HFFc6 (cell line): Measurements from ENCODE around the gene ARAP3. TPM values are rescaled to one million over a fixed set of nuclear protein-coding genes. Genes with fewer than 3 reads are reported as not detected.
"Not testable (repeated sequence)": the region's sequence is repeated elsewhere in the genome, so short reads cannot be mapped to it uniquely, and the experiment has no call there.

ENCODE experiments used
- DNase-seq: peaks from one replicate; pipeline ENCODE4 v3.0.0-alpha.2; 2018
- H3K27ac Mint-ChIP-seq: 2 replicates; pipeline ENCODE4 v1.8.0; 2020; ENCODE audit warnings: mild to moderate bottlenecking, mixed read lengths
- H3K27me3 Mint-ChIP-seq: 2 replicates; pipeline ENCODE4 v1.8.0; 2021; ENCODE audit warnings: mild to moderate bottlenecking, moderate library complexity, mixed read lengths; ENCODE audit not compliant: insufficient read depth
- H3K36me3 Mint-ChIP-seq: 2 replicates; pipeline ENCODE4 v1.8.0; 2021; ENCODE audit warnings: low read depth, mixed read lengths
- H3K4me1 Mint-ChIP-seq: 2 replicates; pipeline ENCODE4 v1.8.0; 2020; ENCODE audit warnings: low read depth, mixed read lengths
- H3K4me3 Mint-ChIP-seq: 2 replicates; pipeline ENCODE4 v1.8.0; 2020; ENCODE audit warnings: mild to moderate bottlenecking, moderate library complexity, mixed read lengths
- H3K9me3 Mint-ChIP-seq: 2 replicates; pipeline ENCODE4 v1.8.0; 2020; ENCODE audit warnings: mild to moderate bottlenecking, mixed read lengths
- CTCF ChIP-seq: fragments of 200-600 bp; sonication (generic); IDR thresholded peaks from 2 replicates; pipeline ENCODE4 v1.5.0; 2021; ENCODE audit warnings: antibody characterized with exemption, mild to moderate bottlenecking
- long read RNA-seq: library from polyadenylated mRNA; unstranded; transcript quantifications from one replicate; pipeline ENCODE4 v2.0.0, GENCODE V29; 2019
- total RNA-seq, 6 experiments: library from RNA; stranded (reverse); fragmentation: NEBNext Ultra II Directional; extraction: Animal tissue kit (Norgen Biotek cat#: 25700); gene quantifications; 2 replicates in 1 of 6; 3 replicates in 5 of 6; pipeline ENCODE4 v1.2.3, GENCODE V29; 2021

Gene ARAP3
- 10 to 100 TPM in 5 of 6 experiments, 1 to 10 TPM in 1; 9.0 to 14.7 (median 13.2) TPM for total RNA-seq
- long read RNA-seq = 0 reads

GRCh38 chr5:141681695-141682641 is at the start of gene ARAP3:
Gene ARAP3, minus strand, starts transcription at chr5:141682230. Its CDS starts 1,744 bp downstream, at chr5:141680486.
- Mint-ChIP-seq H3K36me3 (peaks cover 15% of the 10 kb centered on the region), H3K27ac (peak within 1 kb of the TSS; percentile 100), H3K4me3 (peak within 1 kb of the TSS; percentile 94), H3K4me1 (peaks cover 32% of the 10 kb centered on the region), H3K27me3 (peaks cover 1% of the 10 kb centered on the region), H3K9me3 (no peaks in the 10 kb centered on the region)
- DNase-seq = peak; percentile 72
- no peak for TF ChIP-seq CTCF

- peaks cover 42% of the 10 kb centered on the region for H3K27me3 Mint-ChIP-seq
- TF ChIP-seq CTCF = no peak
- DNase-seq = no peak
- H3K4me1 Mint-ChIP-seq = no peaks in the 10 kb centered on the region
- no peaks in the 10 kb centered on the region for H3K36me3 Mint-ChIP-seq
- no peaks in the 10 kb centered on the region for H3K9me3 Mint-ChIP-seq
- no peak overlapping the region for H3K4me3 Mint-ChIP-seq
- no peak overlapping the region for H3K27ac Mint-ChIP-seq
These were observed 47.5 kb upstream of the ARAP3 start for GRCh38 chr5:141729387-141730006.

GRCh38 chr5:141725891-141726290 is 43.9 kb upstream of the ARAP3 start:
- Mint-ChIP-seq H3K9me3 (no peaks in the 10 kb centered on the region), H3K4me1 (no peaks in the 10 kb centered on the region), H3K27ac (no peak overlapping the region), H3K4me3 (no peak overlapping the region), H3K36me3 (no peaks in the 10 kb centered on the region), H3K27me3 (peaks cover 42% of the 10 kb centered on the region)
- no peak for DNase-seq
- no peak for TF ChIP-seq CTCF

GRCh38 chr5:141725174-141725573 is 43.1 kb upstream of the ARAP3 start:
- peaks cover 35% of the 10 kb centered on the region for H3K27me3 Mint-ChIP-seq
- H3K36me3 Mint-ChIP-seq, H3K9me3 Mint-ChIP-seq, H3K4me3 Mint-ChIP-seq, DNase-seq, H3K4me1 Mint-ChIP-seq, H3K27ac Mint-ChIP-seq: not testable (repeated sequence)

GRCh38 chr5:141722266-141722665 is 40.2 kb upstream of the ARAP3 start:
- no peak for TF ChIP-seq CTCF
- no peak for DNase-seq
- H3K4me3 Mint-ChIP-seq = no peak overlapping the region
- no peaks in the 10 kb centered on the region for H3K4me1 Mint-ChIP-seq
- H3K9me3 Mint-ChIP-seq = no peaks in the 10 kb centered on the region
- peaks cover 38% of the 10 kb centered on the region for H3K27me3 Mint-ChIP-seq
- no peaks in the 10 kb centered on the region for H3K36me3 Mint-ChIP-seq
- H3K27ac Mint-ChIP-seq = no peak overlapping the region

GRCh38 chr5:141717043-141717442 is 35.0 kb upstream of the ARAP3 start:
- no peaks in the 10 kb centered on the region for H3K9me3 Mint-ChIP-seq
- DNase-seq = no peak
- TF ChIP-seq CTCF = no peak
- H3K27ac Mint-ChIP-seq = no peak overlapping the region
- no peaks in the 10 kb centered on the region for H3K36me3 Mint-ChIP-seq
- H3K4me3 Mint-ChIP-seq = no peak overlapping the region
- peaks cover 17% of the 10 kb centered on the region for H3K27me3 Mint-ChIP-seq
- peaks cover 20% of the 10 kb centered on the region for H3K4me1 Mint-ChIP-seq
